Measurements from ENCODE around the gene MEIKIN.

DNA sequence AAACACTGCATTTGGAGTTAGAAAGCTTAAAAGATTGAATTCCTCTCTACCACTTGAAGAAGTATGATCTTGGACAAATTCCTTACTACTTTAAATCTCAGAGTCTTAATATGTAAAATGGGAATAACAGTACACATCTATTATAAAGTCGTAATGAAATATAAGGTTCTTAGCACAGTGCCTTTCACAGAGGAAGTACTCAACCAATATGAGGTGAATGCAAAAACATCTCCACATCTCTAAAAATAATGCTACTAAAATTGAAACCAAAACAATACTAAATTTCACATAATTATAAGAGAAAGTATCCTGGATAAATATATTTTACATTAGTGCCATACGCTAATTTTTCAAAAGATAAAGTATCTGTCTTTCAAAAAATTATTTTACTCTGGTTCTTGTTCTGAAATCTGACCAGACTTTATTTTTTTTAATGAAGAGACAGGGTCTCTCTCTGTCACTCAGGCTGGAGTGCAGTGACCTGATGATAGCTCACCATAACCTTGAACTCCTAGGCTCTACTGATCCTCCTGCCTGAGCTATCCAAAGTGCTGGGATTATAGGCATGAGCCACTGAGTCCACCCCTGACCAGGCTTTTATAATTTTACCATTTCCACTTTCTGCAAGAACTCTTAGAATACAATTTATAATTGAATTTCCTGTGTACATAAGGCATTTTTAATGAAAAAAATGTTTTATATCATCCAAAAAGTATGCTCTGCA lies 127.3 kb downstream of the MEIKIN start:
- TF ChIP-seq, protein P1, sequence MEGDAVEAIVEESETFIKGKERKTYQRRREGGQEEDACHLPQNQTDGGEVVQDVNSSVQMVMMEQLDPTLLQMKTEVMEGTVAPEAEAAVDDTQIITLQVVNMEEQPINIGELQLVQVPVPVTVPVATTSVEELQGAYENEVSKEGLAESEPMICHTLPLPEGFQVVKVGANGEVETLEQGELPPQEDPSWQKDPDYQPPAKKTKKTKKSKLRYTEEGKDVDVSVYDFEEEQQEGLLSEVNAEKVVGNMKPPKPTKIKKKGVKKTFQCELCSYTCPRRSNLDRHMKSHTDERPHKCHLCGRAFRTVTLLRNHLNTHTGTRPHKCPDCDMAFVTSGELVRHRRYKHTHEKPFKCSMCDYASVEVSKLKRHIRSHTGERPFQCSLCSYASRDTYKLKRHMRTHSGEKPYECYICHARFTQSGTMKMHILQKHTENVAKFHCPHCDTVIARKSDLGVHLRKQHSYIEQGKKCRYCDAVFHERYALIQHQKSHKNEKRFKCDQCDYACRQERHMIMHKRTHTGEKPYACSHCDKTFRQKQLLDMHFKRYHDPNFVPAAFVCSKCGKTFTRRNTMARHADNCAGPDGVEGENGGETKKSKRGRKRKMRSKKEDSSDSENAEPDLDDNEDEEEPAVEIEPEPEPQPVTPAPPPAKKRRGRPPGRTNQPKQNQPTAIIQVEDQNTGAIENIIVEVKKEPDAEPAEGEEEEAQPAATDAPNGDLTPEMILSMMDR (IDR thresholded peaks at IDR 0.05; ENCODE audit: low read depth, low read length, poor library complexity, severe bottlenecking): no peak
- TF ChIP-seq EZH2phosphoT487 (IDR thresholded peaks at IDR 0.05; ENCODE audit: borderline replicate concordance, low read length): no peak
